Stimulated activated CD8-positive, alpha-beta memory T cell treated with anti-CD3 and anti-CD28 coated beads, Interleukin-15, amount 100 ng/mL, for 48 hours (primary cell): ENCODE data around the gene ADAMTS20.

Source experiments
- DNase-seq, 2 donors: peaks; one replicate each; pipeline ENCODE4 v3.0.0-alpha.2; 2020; ENCODE audit warnings: low read depth in 2 of 2

The ADAMTS20 gene

GRCh38 chr12:43480591-43480990 lies 71.4 kb downstream of the ADAMTS20 start:
- no peak for DNase-seq

GRCh38 chr12:43462741-43463140 lies 89.3 kb downstream of the ADAMTS20 start:
- DNase-seq, result no peak

GRCh38 chr12:43462080-43462479 lies 89.9 kb downstream of the ADAMTS20 start:
- DNase-seq, result no peak

- DNase-seq, result no peak
Measured at GRCh38 chr12:43459285-43459684, 92.7 kb downstream of the ADAMTS20 start.

- no peak for DNase-seq
Measured at GRCh38 chr12:43453761-43454160, 98.2 kb downstream of the ADAMTS20 start.

- DNase-seq, result peak in 1 of 2 donors; percentile 14
Measured at GRCh38 chr12:43444940-43445564, 107.0 kb downstream of the ADAMTS20 start.

- no peak for DNase-seq
Measured at GRCh38 chr12:43436597-43436996, 115.4 kb downstream of the ADAMTS20 start.

GRCh38 chr12:43434614-43435013 lies 117.4 kb downstream of the ADAMTS20 start:
- DNase-seq, result no peak

- no peak for DNase-seq
Measured at GRCh38 chr12:43428088-43428600, 123.9 kb downstream of the ADAMTS20 start.

GRCh38 chr12:43425361-43425760 lies 126.6 kb downstream of the ADAMTS20 start:
- no peak for DNase-seq

- DNase-seq, result no peak
Measured at GRCh38 chr12:43416981-43417380, 135.0 kb downstream of the ADAMTS20 start.

- no peak for DNase-seq
Measured at GRCh38 chr12:43407816-43408645, 144.0 kb downstream of the ADAMTS20 start.

- DNase-seq, result no peak
Measured at GRCh38 chr12:43406801-43407200, 145.2 kb downstream of the ADAMTS20 start.

GRCh38 chr12:43402436-43402835 lies 149.6 kb downstream of the ADAMTS20 start:
- no peak for DNase-seq

GRCh38 chr12:43401096-43401495 lies 150.9 kb downstream of the ADAMTS20 start:
- no peak for DNase-seq

- DNase-seq, result no peak
Measured at GRCh38 chr12:43396671-43397070, 155.3 kb downstream of the ADAMTS20 start.

GRCh38 chr12:43392116-43392515 lies 159.9 kb downstream of the ADAMTS20 start:
- no peak for DNase-seq

GRCh38 chr12:43381879-43382278 lies 170.1 kb downstream of the ADAMTS20 start:
- no peak for DNase-seq

- DNase-seq, result no peak
Measured at GRCh38 chr12:43378448-43378847, 173.6 kb downstream of the ADAMTS20 start.

- no peak for DNase-seq
Measured at GRCh38 chr12:43370263-43370662, 181.7 kb downstream of the ADAMTS20 start.

GRCh38 chr12:43362910-43363694 lies 188.9 kb downstream of the ADAMTS20 start:
- no peak for DNase-seq

- DNase-seq, result no peak
Measured at GRCh38 chr12:43361031-43361710, 190.8 kb downstream of the ADAMTS20 start.
